Adrenal gland (tissue), 12 donors: ENCODE measurements around the gene FAM89B. TPM values are rescaled to one million over a fixed set of nuclear protein-coding genes. Genes with fewer than 3 reads are reported as not detected.

Experiments used
- DNase-seq, 7 donors: peaks; one replicate each; pipeline ENCODE4 v3.0.0-alpha.2; 2019 to 2020
- H3K27ac ChIP-seq, 5 donors: fragments of 200-600 bp; sonication (generic) in 4 of 5; 1 replicate in 3 of 5; 2 replicates in 2 of 5; pipeline versions ENCODE4 v1.5.1 to v1.8.0; 2016 to 2020; ENCODE audit warnings: mild to moderate bottlenecking in 1 of 5
- H3K27me3 ChIP-seq: fragments of 200-600 bp; 2 replicates; pipeline ENCODE4 v1.8.0; 2021
- H3K36me3 ChIP-seq, 2 donors: fragments of 200-600 bp; replicated peaks in 1 of 2; 1 replicate in 1 of 2; 2 replicates in 1 of 2; pipeline versions ENCODE4 v1.5.1 to v1.8.0; 2018 to 2022
- H3K4me1 ChIP-seq, 2 donors: fragments of 200-600 bp; replicated peaks in 1 of 2; 1 replicate in 1 of 2; 2 replicates in 1 of 2; pipeline versions ENCODE4 v1.5.1 to v1.8.0; 2018 to 2021
- H3K4me3 ChIP-seq, 4 donors: fragments of 200-600 bp; sonication (generic) in 3 of 4; one replicate each; pipeline ENCODE4 v1.5.1; 2016 to 2018
- H3K9me3 ChIP-seq, 3 donors: fragments of 200-600 bp; sonication (generic) in 1 of 3; replicated peaks in 1 of 3; 1 replicate in 2 of 3; 2 replicates in 1 of 3; pipeline versions ENCODE4 v1.5.1 to v1.8.0; 2016 to 2021
- POLR2A ChIP-seq, 2 donors: fragments of 450-650 bp; IDR thresholded peaks; one replicate each; pipeline ENCODE4 v1.6.1; 2017; ENCODE audit warnings: antibody characterized with exemption in 2 of 2, mild to moderate bottlenecking in 2 of 2, moderate library complexity in 1 of 2
- WGBS, 4 donors: extraction: QIAGEN DNeasy Blood & Tissue Kit in 2 of 4; methylation state at CpG; one replicate each; pipeline versions ENCODE4 v1.1.5 to v1.1.7; 2013 to 2017; 5-methylcytosine and 5-hydroxymethylcytosine counted together
- intact Hi-C, 2 donors: fragments of 100-400 bp; cut with DNase I; formaldehyde crosslinking; loops; one replicate each; pipeline versions ENCODE4 v1.14.1 to v1.15.0; 2022 to 2023
- polyA plus RNA-seq, 3 donors: library from polyadenylated mRNA; stranded (reverse); fragments of 200-250 nt in 2 of 3; fragments of 350-450 nt in 1 of 3; fragmentation: Illumina TruSeq in 1 of 3; extraction: RNeasy Lipid Tissue Mini Kit (QIAGEN cat#74804) in 1 of 3; gene quantifications; one replicate each; pipeline ENCODE4 v1.2.3, GENCODE V29; 2013 to 2014
- total RNA-seq, 9 donors: library from RNA; depleted of rRNA in 4 of 9; stranded (reverse); fragments of >200 nt in 4 of 9; fragments of 120-200 nt in 1 of 9; fragmentation: NEBNext Ultra II Directional in 1 of 9; extraction: Animal tissue kit (Norgen Biotek cat#: 25700) in 1 of 9; gene quantifications; one replicate each; pipeline versions ENCODE4 v1.1.0 to v1.2.4, GENCODE V29; 2013 to 2023
- TF ChIP-seq, protein P1 (sequence below), 6 experiments: fragments of 450-650 bp in 4 of 6; fragments of 200-600 bp in 2 of 6; sonication (generic) in 1 of 6; IDR thresholded peaks; 1 replicate in 5 of 6; 2 replicates in 1 of 6; pipeline versions ENCODE4 v1.5.1 to v1.8.0; 2016 to 2021; ENCODE audit warnings: antibody characterized with exemption in 6 of 6, mild to moderate bottlenecking in 2 of 6, moderate library complexity in 1 of 6
- donor health status: healthy with polysubstance abuse.
- donor health status: Bipolar disorder and iron deficiency.
- donor health status: DM: yes; HTN: yes; CAD: no.
- donor health status: DM: no; HTN: no; CAD: no.
- donor health status: DM: no; HTN: no; CAD: no.
- donor health status: DM: yes; HTN: yes; CAD: no.

FAM89B gene
- total and polyA plus RNA-seq, 12 donors: 7.0 to 77.1 (median 45.9) TPM

- WGBS, 4 donors: 77 to 82% methylated on average over 3 of the region's 3 CpGs; no CpG with 5 or more reads in 2 of the 4 donors
- TF ChIP-seq, protein P1, sequence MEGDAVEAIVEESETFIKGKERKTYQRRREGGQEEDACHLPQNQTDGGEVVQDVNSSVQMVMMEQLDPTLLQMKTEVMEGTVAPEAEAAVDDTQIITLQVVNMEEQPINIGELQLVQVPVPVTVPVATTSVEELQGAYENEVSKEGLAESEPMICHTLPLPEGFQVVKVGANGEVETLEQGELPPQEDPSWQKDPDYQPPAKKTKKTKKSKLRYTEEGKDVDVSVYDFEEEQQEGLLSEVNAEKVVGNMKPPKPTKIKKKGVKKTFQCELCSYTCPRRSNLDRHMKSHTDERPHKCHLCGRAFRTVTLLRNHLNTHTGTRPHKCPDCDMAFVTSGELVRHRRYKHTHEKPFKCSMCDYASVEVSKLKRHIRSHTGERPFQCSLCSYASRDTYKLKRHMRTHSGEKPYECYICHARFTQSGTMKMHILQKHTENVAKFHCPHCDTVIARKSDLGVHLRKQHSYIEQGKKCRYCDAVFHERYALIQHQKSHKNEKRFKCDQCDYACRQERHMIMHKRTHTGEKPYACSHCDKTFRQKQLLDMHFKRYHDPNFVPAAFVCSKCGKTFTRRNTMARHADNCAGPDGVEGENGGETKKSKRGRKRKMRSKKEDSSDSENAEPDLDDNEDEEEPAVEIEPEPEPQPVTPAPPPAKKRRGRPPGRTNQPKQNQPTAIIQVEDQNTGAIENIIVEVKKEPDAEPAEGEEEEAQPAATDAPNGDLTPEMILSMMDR (IDR thresholded peaks at IDR 0.05): no peak
- TF ChIP-seq POLR2A (IDR thresholded peaks at IDR 0.05): no peak
- H3K27me3 ChIP-seq: no peaks in the 10 kb centered on the region
- H3K9me3 ChIP-seq: no peaks in the 10 kb centered on the region
- DNase-seq: peak in 1 of 7 donors; percentile 19
- H3K36me3 ChIP-seq: peaks cover 0 to 27% of the 10 kb centered on the region in 2 donors
- H3K4me3 ChIP-seq: no peak overlapping the region
- H3K4me1 ChIP-seq: no peaks in the 10 kb centered on the region
- no peak overlapping the region for H3K27ac ChIP-seq
- intact Hi-C loops: no loop called here
Observed at GRCh38 chr11:65595131-65595530, 22.8 kb downstream of the FAM89B start.

DNA sequence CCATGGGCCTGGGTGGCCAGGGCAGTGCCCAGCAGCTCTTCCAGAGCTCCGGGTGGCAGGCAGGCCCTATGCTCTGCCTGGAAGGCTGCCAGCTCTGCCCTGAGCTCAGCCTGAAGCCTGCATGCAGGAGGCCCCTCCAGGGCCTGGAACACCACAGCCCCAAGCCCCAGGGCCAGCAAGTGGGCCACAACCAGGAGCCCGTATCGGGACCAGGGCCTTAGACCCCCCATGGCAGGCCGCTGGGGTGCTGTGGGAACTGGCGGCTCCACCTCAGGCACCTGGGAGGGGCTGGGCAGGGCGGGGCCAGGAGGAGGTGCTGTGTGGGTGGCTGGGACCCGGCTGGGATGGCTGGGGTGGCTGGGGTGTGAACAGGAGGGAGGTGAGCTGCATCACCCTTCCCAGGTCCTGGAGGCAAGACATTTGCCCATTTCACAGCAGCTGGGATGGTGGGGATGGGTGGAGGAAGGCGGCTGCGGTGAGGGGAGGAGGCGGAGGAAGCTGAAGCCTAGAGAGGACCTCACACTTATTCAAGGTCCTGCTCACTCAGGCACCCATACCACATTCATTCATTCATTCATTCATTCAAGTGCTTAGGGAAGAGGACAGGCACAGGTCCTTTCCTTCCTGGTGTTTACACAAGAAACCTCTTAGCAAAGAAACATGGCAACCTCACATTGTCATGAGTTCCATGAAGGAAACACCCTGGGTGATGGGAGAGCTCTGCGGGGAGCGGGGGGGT lies 23.4 kb downstream of the FAM89B start, which contains the start of gene KCNK7:
Gene KCNK7, minus strand, starts transcription at position 258 of the 739 bp plus-strand sequence. Its CDS starts 28 bp downstream, at position 230.
- Histone ChIP-seq H3K9me3 (no peaks in the 10 kb centered on the region), H3K36me3 (peaks cover 0 to 22% of the 10 kb centered on the region in 2 donors), H3K4me3 (no peak within 1 kb of the TSS), H3K4me1 (no peaks in the 10 kb centered on the region), H3K27me3 (no peaks in the 10 kb centered on the region), H3K27ac (no peak within 1 kb of the TSS)
- intact Hi-C loops: no loop called here
- WGBS, 4 donors: 71 to 77% (median 74%) methylated on average over 7 to 12 of the region's 12 CpGs
- no peak for DNase-seq
- TF ChIP-seq POLR2A (IDR thresholded peaks at IDR 0.05): no peak
- TF ChIP-seq, protein P1 (IDR thresholded peaks at IDR 0.05): no peak

DNA sequence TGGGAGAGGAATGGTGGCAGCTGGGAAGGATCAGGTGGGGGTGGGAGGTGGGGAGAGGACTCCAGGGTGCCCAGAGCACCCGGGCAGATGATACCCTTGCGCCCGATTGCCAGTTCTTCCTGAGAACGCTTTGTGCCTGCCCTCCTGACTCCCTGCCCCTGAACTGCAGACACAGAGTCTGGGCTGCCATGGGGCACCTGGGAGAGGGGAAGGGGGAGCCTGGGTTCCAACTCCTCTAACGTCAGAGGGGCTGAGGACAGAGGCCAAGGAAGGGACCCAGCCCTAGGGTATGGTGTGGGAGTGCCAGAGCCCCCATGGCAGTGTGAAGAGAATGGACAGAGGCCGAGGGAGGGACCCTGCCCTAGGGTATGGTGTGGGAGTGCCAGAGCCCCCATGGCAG lies 24.2 kb downstream of the FAM89B start:
- 60 to 86% (median 76%) methylated on average over 2 to 6 of the region's 6 CpGs for WGBS, 4 donors
- Histone ChIP-seq H3K4me1 (no peaks in the 10 kb centered on the region), H3K36me3 (peaks cover 0 to 22% of the 10 kb centered on the region in 2 donors), H3K27me3 (no peaks in the 10 kb centered on the region), H3K27ac (no peak overlapping the region), H3K9me3 (no peaks in the 10 kb centered on the region), H3K4me3 (no peak overlapping the region)
- intact Hi-C loops: no loop called here
- TF ChIP-seq, protein P1 (IDR thresholded peaks at IDR 0.05): no peak
- no peak for TF ChIP-seq POLR2A (IDR thresholded peaks at IDR 0.05)
- no peak for DNase-seq

DNA sequence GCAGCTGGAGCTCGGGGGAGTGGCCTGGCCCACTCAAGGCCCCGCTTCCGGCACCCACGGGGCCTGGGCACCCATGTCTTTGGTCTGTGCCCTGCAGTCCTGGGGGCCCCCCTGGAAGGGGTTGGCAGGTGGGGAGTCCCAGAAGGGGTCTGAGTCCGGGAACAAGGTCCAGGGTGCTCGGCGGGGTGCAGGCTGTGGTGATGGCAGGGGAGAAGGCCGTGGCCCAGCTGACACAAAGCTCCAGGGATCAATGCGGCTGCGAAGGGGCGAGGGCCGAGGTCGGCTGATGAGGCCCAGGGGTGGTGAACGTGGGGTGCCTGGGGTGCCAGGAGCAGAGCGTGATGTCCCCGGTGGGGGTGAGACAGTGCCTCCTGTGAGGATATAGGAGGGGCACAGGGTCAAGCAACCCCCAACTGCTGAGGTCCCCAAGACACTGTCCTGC lies 25.9 kb downstream of the FAM89B start:
- H3K27ac ChIP-seq: no peak overlapping the region
- H3K27me3 ChIP-seq: no peaks in the 10 kb centered on the region
- peaks cover 0 to 26% of the 10 kb centered on the region in 2 donors for H3K36me3 ChIP-seq
- DNase-seq: no peak
- TF ChIP-seq POLR2A (IDR thresholded peaks at IDR 0.05): no peak
- TF ChIP-seq, protein P1 (IDR thresholded peaks at IDR 0.05): no peak
- WGBS, 4 donors: 86 to 92% (median 89%) methylated on average over 8 to 16 of the region's 16 CpGs
- intact Hi-C loops: no loop called here
- no peaks in the 10 kb centered on the region for H3K9me3 ChIP-seq
- no peak overlapping the region for H3K4me3 ChIP-seq
- H3K4me1 ChIP-seq: no peaks in the 10 kb centered on the region
